PFSK-1 (cell line): ENCODE data around the gene YIF1B.

Experiments
- POLR2AphosphoS5 ChIP-seq: IDR thresholded peaks from 2 replicates; pipeline ENCODE4 v1.6.1; 2012; ENCODE audit warnings: low read depth, mild to moderate bottlenecking, control low read depth, low read length, moderate library complexity
- SIN3A ChIP-seq: IDR thresholded peaks from 2 replicates; pipeline ENCODE4 v1.6.1; 2012; ENCODE audit warnings: mild to moderate bottlenecking, low read length, moderate library complexity, borderline replicate concordance; ENCODE audit not compliant: insufficient read depth
- TAF1 ChIP-seq: IDR thresholded peaks from 2 replicates; pipeline ENCODE4 v1.6.1; 2012; ENCODE audit warnings: low read length, control low read depth, borderline replicate concordance; ENCODE audit not compliant: insufficient read depth

GRCh38 chr19:38358071-38358470 lies 42.3 kb upstream of the YIF1B start:
- no peak for TF ChIP-seq SIN3A
- TF ChIP-seq TAF1: no peak
- no peak for TF ChIP-seq POLR2AphosphoS5
